HG03039 (cell line): ENCODE results near the gene PTGR1.

Experiments
- ATAC-seq: cut with Tn5 transposase; IDR thresholded peaks from one replicate; pipeline ENCODE4 v1.9.1; 2021; ENCODE audit warnings: mild to moderate bottlenecking, moderate library complexity; ENCODE audit not compliant: unreplicated experiment

The PTGR1 gene

DNA sequence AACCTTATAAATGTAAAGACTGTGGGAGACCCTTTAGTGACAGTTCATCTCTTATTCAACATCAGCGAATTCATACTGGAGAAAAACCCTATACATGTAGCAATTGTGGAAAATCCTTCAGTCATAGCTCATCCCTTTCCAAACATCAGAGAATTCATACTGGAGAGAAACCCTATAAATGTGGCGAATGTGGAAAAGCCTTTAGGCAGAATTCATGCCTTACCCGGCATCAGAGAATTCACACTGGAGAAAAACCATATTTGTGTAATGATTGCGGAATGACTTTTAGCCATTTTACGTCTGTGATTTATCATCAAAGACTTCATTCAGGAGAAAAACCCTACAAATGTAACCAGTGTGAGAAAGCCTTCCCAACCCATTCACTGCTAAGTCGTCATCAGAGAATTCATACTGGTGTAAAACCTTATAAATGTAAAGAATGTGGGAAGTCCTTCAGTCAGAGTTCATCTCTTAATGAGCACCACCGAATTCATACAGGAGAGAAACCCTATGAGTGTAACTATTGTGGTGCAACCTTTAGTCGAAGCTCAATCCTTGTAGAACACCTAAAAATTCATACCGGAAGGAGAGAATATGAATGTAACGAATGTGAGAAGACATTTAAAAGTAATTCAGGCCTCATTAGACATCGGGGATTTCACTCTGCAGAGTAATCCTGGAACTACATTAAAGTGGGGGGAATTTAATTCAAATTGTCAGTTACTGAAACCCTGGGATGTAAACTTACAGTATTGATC is 56.8 kb downstream of the PTGR1 start:
- ATAC-seq, result no peak

GRCh38 chr9:111533099-111533790 is 66.2 kb downstream of the PTGR1 start:
- no peak for ATAC-seq

DNA sequence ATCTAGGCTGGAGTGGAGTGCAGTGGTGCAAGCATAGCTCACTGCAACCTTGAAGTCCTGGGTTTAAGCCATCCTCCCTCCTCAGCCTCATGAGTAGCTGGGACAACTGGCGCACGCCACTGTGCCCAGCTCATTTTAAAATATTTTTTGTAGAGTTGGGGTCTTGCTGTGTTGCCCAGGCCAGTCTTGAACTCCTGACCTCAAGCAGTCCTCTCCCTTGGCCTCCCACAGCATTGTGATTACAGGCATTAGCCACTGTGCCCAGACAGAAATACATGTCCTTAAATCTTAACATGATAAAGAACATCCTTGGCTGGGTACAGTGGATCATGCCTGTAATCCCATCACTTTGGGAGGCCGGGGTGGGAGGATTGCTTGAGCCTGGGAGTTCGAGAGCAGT is 67.7 kb downstream of the PTGR1 start:
- ATAC-seq, result no peak

- ATAC-seq, result no peak
These were observed 69.7 kb downstream of the PTGR1 start for GRCh38 chr9:111529787-111530186.

GRCh38 chr9:111527347-111527746 is 72.1 kb downstream of the PTGR1 start:
- ATAC-seq, result no peak

DNA sequence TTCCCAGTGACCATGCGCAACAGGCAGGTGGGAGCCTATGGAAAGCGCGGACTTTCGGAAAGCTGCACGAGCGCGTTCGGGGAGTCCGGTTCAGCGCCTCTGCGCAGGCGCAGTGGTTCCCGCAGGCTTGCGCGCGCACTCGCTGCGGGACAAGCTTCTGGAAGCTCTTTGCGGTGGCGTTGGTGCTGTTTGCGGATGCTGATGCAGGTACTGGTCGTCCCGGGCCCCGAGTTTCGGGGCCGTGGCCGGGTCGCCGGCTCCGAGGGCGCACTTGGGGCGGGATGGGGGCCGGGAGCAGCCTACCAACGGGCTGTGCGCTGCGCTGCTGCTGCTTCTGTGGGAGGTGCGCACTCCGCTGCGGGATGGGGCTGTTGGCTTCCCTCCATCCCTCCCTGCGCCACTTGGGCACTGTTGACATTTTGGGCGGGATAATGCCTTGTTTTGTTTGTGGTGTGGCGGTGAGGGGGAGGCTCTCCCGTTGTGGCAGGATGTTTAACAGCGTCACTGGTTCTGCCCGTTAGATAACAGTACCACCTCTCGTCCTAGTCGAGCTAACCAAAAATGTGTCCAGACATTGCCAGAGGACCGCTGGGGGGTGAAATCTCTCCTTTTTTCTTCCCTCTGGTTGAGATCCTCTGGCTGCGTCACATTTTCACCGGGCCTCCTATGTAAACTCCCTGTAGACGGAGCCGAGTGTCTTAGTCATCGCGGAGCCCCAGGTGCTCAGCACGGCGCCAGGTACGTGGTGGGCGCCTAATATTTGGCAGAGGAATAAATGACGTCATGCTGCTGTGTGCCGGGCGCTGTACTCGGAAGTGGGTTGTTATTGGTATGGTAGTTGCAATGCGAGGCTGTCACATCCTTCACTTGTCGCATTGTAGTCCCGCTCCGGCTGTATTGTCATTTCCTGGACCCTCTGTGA is 74.1 kb downstream of the PTGR1 start, which contains the start of gene ZNF483:
Gene ZNF483, plus strand, starts transcription at position 124 of the 922 bp plus-strand sequence. CDS start 2,217 bp downstream, outside the sequence.
- ATAC-seq, result no peak

- no peak for ATAC-seq
These were observed 74.8 kb downstream of the PTGR1 start for GRCh38 chr9:111524731-111525055.

- ATAC-seq, result no peak
These were observed 83.4 kb downstream of the PTGR1 start for GRCh38 chr9:111516061-111516465.

GRCh38 chr9:111514967-111515366 is 84.5 kb downstream of the PTGR1 start:
- no peak for ATAC-seq
